SK-N-MC (cell line): ENCODE results near the gene MYOCD.

Experiments used
- DNase-seq: peaks from one replicate; pipeline ENCODE4 v3.0.0-alpha.2; 2011; ENCODE audit warnings: low read depth, low spot score
- H3K27ac ChIP-seq: fragments of 200-600 bp; sonication (generic); 2 replicates; pipeline ENCODE4 v1.5.1; 2016; ENCODE audit warnings: mixed run types
- H3K36me3 ChIP-seq: fragments of 200-600 bp; sonication (generic); 2 replicates; pipeline ENCODE4 v1.6.1; 2017; ENCODE audit warnings: antibody characterized with exemption, low read length, mixed read lengths; ENCODE audit not compliant: insufficient read depth
- H3K4me3 ChIP-seq: fragments of 200-600 bp; sonication (generic); 2 replicates; pipeline ENCODE4 v1.5.1; 2016
- H3K9ac ChIP-seq: fragments of 200-600 bp; sonication (generic); 2 replicates; pipeline ENCODE4 v1.8.0; 2017; ENCODE audit warnings: mixed run types, mixed read lengths; ENCODE audit not compliant: insufficient read length
- H3K9me3 ChIP-seq: fragments of 200-600 bp; sonication (generic); 2 replicates; pipeline ENCODE4 v1.6.1; 2017; ENCODE audit warnings: low read depth, mild to moderate bottlenecking, antibody characterized with exemption, low read length, moderate library complexity, mixed read lengths
- EZH2 ChIP-seq: fragments of 200-600 bp; sonication (generic); IDR thresholded peaks from one replicate; pipeline ENCODE4 v1.6.1; 2017; ENCODE audit warnings: antibody characterized with exemption
- FOXP2 ChIP-seq: optimal IDR thresholded peaks from 2 replicates; pipeline ENCODE3; 2011; ENCODE audit warnings: mild to moderate bottlenecking, moderate library complexity; ENCODE audit not compliant: insufficient read depth; ENCODE audit errors: extremely low read length, control extremely low read depth
- POLR2AphosphoS5 ChIP-seq: IDR thresholded peaks from 2 replicates; pipeline ENCODE4 v1.6.1; 2012; ENCODE audit warnings: mild to moderate bottlenecking, low read depth, low read length, borderline replicate concordance

The MYOCD gene

DNA sequence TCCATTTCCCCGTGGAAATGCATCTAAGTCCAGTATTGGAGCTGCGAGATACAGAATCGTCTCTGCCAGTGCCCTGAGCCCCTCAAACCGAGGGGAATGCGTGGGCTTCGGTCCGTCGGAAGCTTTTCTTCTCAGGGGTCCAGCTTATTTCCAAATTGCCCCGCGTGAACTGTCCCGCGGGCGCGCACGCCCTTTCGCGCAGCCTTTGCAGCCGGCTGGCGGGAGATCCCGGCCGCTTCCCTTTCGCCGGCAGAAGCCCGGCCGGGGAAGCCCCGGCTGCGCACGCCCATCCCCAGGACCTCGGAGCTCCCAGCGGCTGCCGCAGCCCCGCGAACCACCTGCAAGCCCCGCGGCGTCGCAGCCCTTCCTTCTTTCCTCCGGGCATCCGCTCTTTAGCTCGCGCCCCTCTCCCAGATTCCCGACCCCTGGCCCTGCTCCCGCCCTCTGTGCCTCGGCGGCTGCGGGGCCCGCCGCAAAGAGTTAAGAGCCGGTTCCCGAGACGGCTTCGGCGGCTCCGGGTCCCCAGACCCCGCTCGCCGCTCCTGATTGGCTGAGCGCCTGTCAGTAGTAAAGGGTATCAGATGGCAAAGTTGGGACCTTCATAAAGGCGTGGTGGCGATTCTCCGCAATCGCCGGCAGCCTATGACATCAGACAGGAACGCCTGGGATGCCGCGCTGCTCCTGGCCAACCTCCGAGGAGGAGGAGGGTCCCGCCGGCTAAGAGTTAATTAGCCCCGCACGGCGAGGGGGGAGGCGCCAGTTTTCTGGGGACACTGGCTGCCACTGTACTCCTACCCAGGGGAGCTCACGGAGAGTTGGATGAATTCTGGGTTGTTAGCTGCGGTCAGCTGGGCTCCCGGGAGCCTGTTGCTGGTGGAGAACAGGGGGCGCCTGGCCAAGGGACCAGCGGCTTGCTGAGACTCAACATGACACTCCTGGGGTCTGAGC is at the start of gene MYOCD:
Gene MYOCD, plus strand, starts transcription at position 628 of the 948 bp plus-strand sequence. Its CDS starts 299 bp downstream, at position 927.
- H3K36me3 ChIP-seq, result no peaks in the 10 kb centered on the region
- H3K4me3 ChIP-seq, result no peak within 1 kb of the TSS
- no peak for DNase-seq
- no peak within 1 kb of the TSS for H3K9ac ChIP-seq
- no peak within 1 kb of the TSS for H3K27ac ChIP-seq
- H3K9me3 ChIP-seq, result no peaks in the 10 kb centered on the region
- no peak for TF ChIP-seq FOXP2
- peak; percentile 76 for TF ChIP-seq EZH2

GRCh38 chr17:12616161-12616560 is 49.5 kb upstream of the MYOCD start:
- DNase-seq, result no peak
- Histone ChIP-seq H3K4me3 (no peak overlapping the region), H3K9ac (no peak overlapping the region), H3K36me3 (no peaks in the 10 kb centered on the region), H3K27ac (no peak overlapping the region), H3K9me3 (no peaks in the 10 kb centered on the region)
- TF ChIP-seq FOXP2 (no peak), POLR2AphosphoS5 (no peak), EZH2 (no peak)

GRCh38 chr17:12618557-12618956 is 47.1 kb upstream of the MYOCD start:
- DNase-seq, result no peak
- Histone ChIP-seq H3K27ac (no peak overlapping the region), H3K9me3 (no peaks in the 10 kb centered on the region), H3K4me3 (no peak overlapping the region), H3K9ac (no peak overlapping the region), H3K36me3 (no peaks in the 10 kb centered on the region)
- TF ChIP-seq FOXP2 (no peak), POLR2AphosphoS5 (no peak), EZH2 (no peak)

- Histone ChIP-seq H3K27ac (no peak overlapping the region), H3K9me3 (no peaks in the 10 kb centered on the region), H3K4me3 (no peak overlapping the region), H3K36me3 (no peaks in the 10 kb centered on the region), H3K9ac (no peak overlapping the region)
- TF ChIP-seq EZH2 (no peak), POLR2AphosphoS5 (no peak), FOXP2 (no peak)
- DNase-seq, result no peak
Measured at GRCh38 chr17:12619459-12620199, 46.1 kb upstream of the MYOCD start.

DNA sequence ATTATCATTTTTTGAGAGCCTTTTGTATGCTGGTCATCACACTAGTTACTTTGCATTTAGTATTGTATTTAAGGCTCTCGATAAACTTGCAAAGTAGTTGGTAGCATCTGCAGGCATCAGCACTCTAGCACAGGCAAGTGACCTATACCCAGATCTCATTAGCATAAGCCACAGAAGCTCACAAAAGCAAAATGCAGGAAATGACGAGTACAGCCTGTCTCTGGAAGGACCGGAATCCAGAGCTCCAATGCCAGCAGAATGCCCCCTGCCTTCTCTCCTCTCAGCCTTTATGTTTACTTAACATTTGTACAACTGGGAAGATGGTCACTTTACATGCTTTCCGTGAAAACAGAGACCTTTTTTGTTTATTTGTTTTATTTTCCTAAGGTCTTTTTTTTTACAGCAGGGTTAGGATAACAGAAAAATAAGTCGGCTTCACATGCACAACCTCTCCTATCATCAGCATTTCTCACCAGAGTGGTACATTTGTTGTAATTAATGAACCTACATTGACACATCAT is 45.4 kb upstream of the MYOCD start:
- no peak for TF ChIP-seq POLR2AphosphoS5
- no peak for TF ChIP-seq EZH2
- no peak for TF ChIP-seq FOXP2

DNA sequence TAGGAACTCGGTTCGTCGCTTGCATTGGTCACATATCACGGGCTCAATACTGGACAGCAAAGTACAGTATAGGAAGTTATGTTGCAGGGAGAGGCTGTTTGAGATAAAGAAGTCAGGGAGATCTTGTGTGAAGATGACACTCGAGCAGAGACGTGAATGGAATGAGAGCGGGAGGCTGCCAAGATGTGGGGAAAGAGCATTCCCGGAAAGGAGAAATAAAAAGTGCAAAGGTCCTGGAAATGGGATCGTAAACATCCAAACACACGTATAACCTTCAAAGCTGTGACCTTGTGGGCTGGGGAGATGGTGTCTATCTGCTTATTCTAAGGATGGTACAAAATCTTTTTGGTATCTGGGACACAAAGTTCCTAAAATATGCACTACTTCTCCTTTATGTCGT is 43.0 kb upstream of the MYOCD start:
- H3K27ac ChIP-seq, result no peak overlapping the region
- no peak overlapping the region for H3K9ac ChIP-seq
- no peaks in the 10 kb centered on the region for H3K9me3 ChIP-seq
- no peaks in the 10 kb centered on the region for H3K36me3 ChIP-seq
- TF ChIP-seq POLR2AphosphoS5 (no peak), EZH2 (no peak), FOXP2 (no peak)
- no peak for DNase-seq
- no peak overlapping the region for H3K4me3 ChIP-seq

More for the DNA sequence above, 45.4 kb upstream of the MYOCD start:
- no peaks in the 10 kb centered on the region for H3K9me3 ChIP-seq
- H3K9ac ChIP-seq, result no peak overlapping the region
- DNase-seq, result no peak
- no peaks in the 10 kb centered on the region for H3K36me3 ChIP-seq
- no peak overlapping the region for H3K4me3 ChIP-seq
- no peak overlapping the region for H3K27ac ChIP-seq

DNA sequence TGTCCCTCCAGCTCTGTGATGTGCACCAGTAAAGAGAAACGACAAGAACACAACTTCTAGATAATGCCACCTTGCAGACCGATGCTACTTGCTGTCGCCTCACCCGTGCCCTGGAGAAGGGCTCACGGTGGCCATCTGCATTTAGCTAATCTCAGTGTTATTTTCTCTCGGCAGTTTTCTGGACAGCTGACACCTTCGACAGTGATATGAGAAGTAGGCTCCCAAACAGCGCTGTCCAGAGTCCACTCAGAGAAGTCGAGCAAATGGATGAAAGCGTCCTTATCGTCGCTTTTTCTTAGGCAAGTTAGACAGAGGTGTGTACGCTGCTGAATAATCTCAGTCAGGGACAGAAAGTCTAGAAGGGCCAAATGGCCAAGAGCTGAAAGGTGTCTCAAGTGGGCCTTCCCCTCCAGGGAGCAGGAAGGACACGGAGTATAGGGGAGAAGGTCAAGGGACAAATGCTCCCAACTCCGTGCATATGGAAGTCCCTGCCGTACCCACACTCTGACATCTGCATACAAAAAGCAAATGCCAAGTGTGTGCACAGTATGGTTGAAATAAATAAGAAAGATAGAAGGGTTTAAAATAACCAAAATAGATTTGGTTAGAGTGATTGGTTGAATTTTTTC is 42.4 kb upstream of the MYOCD start:
- Histone ChIP-seq H3K4me3 (no peak overlapping the region), H3K27ac (no peak overlapping the region), H3K9ac (no peak overlapping the region), H3K36me3 (no peaks in the 10 kb centered on the region), H3K9me3 (no peaks in the 10 kb centered on the region)
- no peak for TF ChIP-seq FOXP2
- TF ChIP-seq EZH2, result no peak
- no peak for TF ChIP-seq POLR2AphosphoS5
- DNase-seq, result no peak

DNA sequence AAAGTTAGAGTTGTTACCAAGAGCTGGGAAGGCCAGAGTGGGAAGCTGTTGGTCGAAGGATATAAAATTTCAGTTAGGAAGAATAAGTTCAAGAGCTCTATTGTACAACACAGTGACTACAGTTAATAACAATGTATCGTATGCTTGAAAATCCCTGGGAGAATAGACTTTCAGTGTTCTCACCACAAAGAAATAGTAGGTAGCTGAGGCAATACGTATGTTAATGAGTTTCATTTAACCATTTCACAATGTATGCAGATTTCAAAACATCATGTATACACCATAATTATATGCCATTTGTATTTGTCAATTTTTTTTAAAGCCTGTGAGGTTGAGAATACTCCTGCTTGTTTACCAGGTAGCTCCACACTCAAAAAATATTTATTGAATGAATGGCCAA is 41.5 kb upstream of the MYOCD start:
- no peak for DNase-seq
- H3K4me3 ChIP-seq, result no peak overlapping the region
- no peaks in the 10 kb centered on the region for H3K9me3 ChIP-seq
- H3K9ac ChIP-seq, result no peak overlapping the region
- H3K27ac ChIP-seq, result no peak overlapping the region
- TF ChIP-seq FOXP2, result no peak
- no peak for TF ChIP-seq POLR2AphosphoS5
- TF ChIP-seq EZH2, result no peak
- H3K36me3 ChIP-seq, result no peaks in the 10 kb centered on the region
